IMR-90 (cell line): ENCODE data around the gene C16orf89.

Experiments
- CEBPB ChIP-seq: IDR thresholded peaks from 2 replicates; pipeline ENCODE4 v1.6.1; 2012; ENCODE audit warnings: low read depth, low read length, improper control_type of control experiment
- CHD1 ChIP-seq: IDR thresholded peaks from 2 replicates; pipeline ENCODE4 v1.6.1; 2012; ENCODE audit warnings: low read depth, low read length, improper control_type of control experiment
- CTCF ChIP-seq: conservative IDR thresholded peaks from 2 replicates; pipeline ENCODE4 v1.5.1; 2012; ENCODE audit warnings: mild to moderate bottlenecking, low read depth, low read length, improper control_type of control experiment
- FOS ChIP-seq: fragments of 150-350 bp; IDR thresholded peaks from 2 replicates; pipeline ENCODE4 v1.6.1; 2016; ENCODE audit warnings: low read depth, low read length
- MAFK ChIP-seq: IDR thresholded peaks from 2 replicates; pipeline ENCODE4 v1.6.1; 2012; ENCODE audit warnings: low read depth, low read length, improper control_type of control experiment
- MAZ ChIP-seq: IDR thresholded peaks from 2 replicates; pipeline ENCODE4 v1.6.1; 2012; ENCODE audit warnings: low read depth, mild to moderate bottlenecking, low read length, improper control_type of control experiment, moderate library complexity, borderline replicate concordance
- MXI1 ChIP-seq: IDR thresholded peaks from 2 replicates; pipeline ENCODE4 v1.6.1; 2012; ENCODE audit warnings: low read depth, mild to moderate bottlenecking, low read length, moderate library complexity, borderline replicate concordance
- NFE2L2 ChIP-seq: fragments of 150-350 bp; IDR thresholded peaks from 2 replicates; pipeline ENCODE4 v1.6.1; 2016; ENCODE audit warnings: low read depth, mild to moderate bottlenecking, low read length
- POLR2A ChIP-seq: IDR thresholded peaks from 2 replicates; pipeline ENCODE4 v1.6.1; 2012; ENCODE audit warnings: mild to moderate bottlenecking, low read depth, low read length
- RCOR1 ChIP-seq: IDR thresholded peaks from 2 replicates; pipeline ENCODE4 v1.6.1; 2012; ENCODE audit warnings: mild to moderate bottlenecking, low read length, improper control_type of control experiment; ENCODE audit not compliant: insufficient replicate concordance
- SMC3 ChIP-seq: fragments of 150-350 bp; IDR thresholded peaks from 2 replicates; pipeline ENCODE4 v1.6.1; 2016; ENCODE audit warnings: low read depth, mild to moderate bottlenecking, antibody characterized with exemption, low read length, moderate library complexity
- USF2 ChIP-seq: fragments of 150-350 bp; IDR thresholded peaks from 2 replicates; pipeline ENCODE4 v1.6.1; 2017; ENCODE audit warnings: mild to moderate bottlenecking, antibody characterized with exemption, low read length, low read depth

- TF ChIP-seq CTCF = no peak
- TF ChIP-seq NFE2L2 = no peak
- TF ChIP-seq MAFK = no peak
- TF ChIP-seq MAZ = no peak
- TF ChIP-seq RCOR1 = no peak
- no peak for TF ChIP-seq CHD1
- no peak for TF ChIP-seq POLR2A
- no peak for TF ChIP-seq SMC3
- 0 out of 2 replicates have a peak, but pooled peaks have one; percentile 30 for TF ChIP-seq FOS
- peak; percentile 50; the same call in 1 of the 2 replicates for TF ChIP-seq CEBPB
- no peak for TF ChIP-seq MXI1
- TF ChIP-seq USF2 = no peak
Measured at GRCh38 chr16:5041600-5042133, 24.1 kb downstream of the C16orf89 start.
